ENCODE measurements around the gene GEN1. TPM values are rescaled to one million over a fixed set of nuclear protein-coding genes. Genes with fewer than 3 reads are reported as not detected.

Gene GEN1
- total RNA-seq, 1 donor from 2014 or later: 19.6 TPM

DNA sequence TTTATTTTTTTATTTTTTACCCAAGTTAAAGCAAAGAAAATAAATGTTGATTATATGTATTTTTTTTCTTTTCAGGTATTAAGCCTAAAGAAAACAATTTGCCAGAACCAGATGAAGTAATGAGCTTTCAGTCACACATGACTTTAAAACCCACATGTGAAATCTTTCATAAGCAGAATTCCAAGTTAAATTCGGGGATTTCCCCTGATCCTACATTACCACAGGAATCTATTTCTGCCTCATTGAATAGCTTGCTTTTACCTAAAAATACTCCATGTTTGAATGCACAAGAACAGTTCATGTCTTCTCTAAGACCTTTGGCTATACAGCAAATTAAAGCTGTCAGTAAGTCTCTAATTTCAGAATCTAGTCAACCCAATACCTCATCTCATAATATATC lies 26.6 kb downstream of the GEN1 start:
- Mint-ChIP-seq H3K4me1 (no peaks in the 10 kb centered on the region), H3K9me3 (peaks cover 12% of the 10 kb centered on the region), H3K4me3 (no peak overlapping the region), H3K27ac (no peak overlapping the region), H3K36me3 (peaks cover 34% of the 10 kb centered on the region), H3K27me3 (ENCODE audit: low read depth) (no peaks in the 10 kb centered on the region)
- DNase-seq (ENCODE audit: low spot score in 2 of 2, unreplicated experiment in 2 of 2): no peak
- TF ChIP-seq, protein P1, sequence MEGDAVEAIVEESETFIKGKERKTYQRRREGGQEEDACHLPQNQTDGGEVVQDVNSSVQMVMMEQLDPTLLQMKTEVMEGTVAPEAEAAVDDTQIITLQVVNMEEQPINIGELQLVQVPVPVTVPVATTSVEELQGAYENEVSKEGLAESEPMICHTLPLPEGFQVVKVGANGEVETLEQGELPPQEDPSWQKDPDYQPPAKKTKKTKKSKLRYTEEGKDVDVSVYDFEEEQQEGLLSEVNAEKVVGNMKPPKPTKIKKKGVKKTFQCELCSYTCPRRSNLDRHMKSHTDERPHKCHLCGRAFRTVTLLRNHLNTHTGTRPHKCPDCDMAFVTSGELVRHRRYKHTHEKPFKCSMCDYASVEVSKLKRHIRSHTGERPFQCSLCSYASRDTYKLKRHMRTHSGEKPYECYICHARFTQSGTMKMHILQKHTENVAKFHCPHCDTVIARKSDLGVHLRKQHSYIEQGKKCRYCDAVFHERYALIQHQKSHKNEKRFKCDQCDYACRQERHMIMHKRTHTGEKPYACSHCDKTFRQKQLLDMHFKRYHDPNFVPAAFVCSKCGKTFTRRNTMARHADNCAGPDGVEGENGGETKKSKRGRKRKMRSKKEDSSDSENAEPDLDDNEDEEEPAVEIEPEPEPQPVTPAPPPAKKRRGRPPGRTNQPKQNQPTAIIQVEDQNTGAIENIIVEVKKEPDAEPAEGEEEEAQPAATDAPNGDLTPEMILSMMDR (IDR thresholded peaks at IDR 0.05; ENCODE audit: unreplicated experiment): no peak

- H3K27ac Mint-ChIP-seq: no peak overlapping the region
- H3K4me1 Mint-ChIP-seq: no peaks in the 10 kb centered on the region
- H3K9me3 Mint-ChIP-seq: peaks cover 12% of the 10 kb centered on the region
- no peak overlapping the region for H3K4me3 Mint-ChIP-seq
- DNase-seq (ENCODE audit: low spot score in 2 of 2, unreplicated experiment in 2 of 2): no peak
- TF ChIP-seq, protein P1 (IDR thresholded peaks at IDR 0.05; ENCODE audit: unreplicated experiment): no peak
- H3K27me3 Mint-ChIP-seq (ENCODE audit: low read depth): no peaks in the 10 kb centered on the region
- peaks cover 29% of the 10 kb centered on the region for H3K36me3 Mint-ChIP-seq
Observed at GRCh38 chr2:17781482-17781881, 27.5 kb downstream of the GEN1 start.

- no peak for DNase-seq (ENCODE audit: low spot score in 2 of 2, unreplicated experiment in 2 of 2)
- Mint-ChIP-seq H3K9me3 (peaks cover 12% of the 10 kb centered on the region), H3K27me3 (ENCODE audit: low read depth) (peaks cover 5% of the 10 kb centered on the region), H3K4me1 (peaks cover 21% of the 10 kb centered on the region), H3K36me3 (peaks cover 14% of the 10 kb centered on the region), H3K4me3 (no peak overlapping the region), H3K27ac (no peak overlapping the region)
- TF ChIP-seq, protein P1 (IDR thresholded peaks at IDR 0.05; ENCODE audit: unreplicated experiment): no peak
Observed at GRCh38 chr2:17786727-17787126, 32.8 kb downstream of the GEN1 start.

- TF ChIP-seq, protein P1 (IDR thresholded peaks at IDR 0.05; ENCODE audit: unreplicated experiment): no peak
- H3K9me3 Mint-ChIP-seq: peaks cover 6% of the 10 kb centered on the region
- peaks cover 3% of the 10 kb centered on the region for H3K36me3 Mint-ChIP-seq
- H3K4me3 Mint-ChIP-seq: no peak overlapping the region
- peaks cover 5% of the 10 kb centered on the region for H3K27me3 Mint-ChIP-seq (ENCODE audit: low read depth)
- no peak overlapping the region for H3K27ac Mint-ChIP-seq
- no peak for DNase-seq (ENCODE audit: low spot score in 2 of 2, unreplicated experiment in 2 of 2)
- peaks cover 27% of the 10 kb centered on the region for H3K4me1 Mint-ChIP-seq
Observed at GRCh38 chr2:17788773-17789172, 34.8 kb downstream of the GEN1 start.

- TF ChIP-seq, protein P1 (IDR thresholded peaks at IDR 0.05; ENCODE audit: unreplicated experiment): no peak
- Mint-ChIP-seq H3K36me3 (no peaks in the 10 kb centered on the region), H3K27me3 (ENCODE audit: low read depth) (peaks cover 10% of the 10 kb centered on the region), H3K4me3 (no peak overlapping the region), H3K27ac (no peak overlapping the region), H3K4me1 (peaks cover 27% of the 10 kb centered on the region), H3K9me3 (no peaks in the 10 kb centered on the region)
- DNase-seq (ENCODE audit: low spot score in 2 of 2, unreplicated experiment in 2 of 2): no peak
Observed at GRCh38 chr2:17790536-17790935, 36.6 kb downstream of the GEN1 start.

All from mesothelial cell of epicardium (in vitro differentiated cells).